GM19023 (cell line): Measurements from ENCODE around the gene PKHD1.

Experiments used
- ATAC-seq: cut with Tn5 transposase; IDR thresholded peaks from one replicate; pipeline ENCODE4 v1.9.1; 2021; ENCODE audit warnings: mild to moderate bottlenecking, moderate library complexity; ENCODE audit not compliant: unreplicated experiment

Gene PKHD1

GRCh38 chr6:52087498-52087999 lies at the start of gene PKHD1:
TSS of gene PKHD1 (minus strand) at chr6:52087613. CDS start at chr6:52084933, 2,680 bp downstream.
- ATAC-seq = no peak

GRCh38 chr6:52136934-52137467 lies 49.6 kb upstream of the PKHD1 start:
- ATAC-seq = no peak

GRCh38 chr6:52136055-52136454 lies 48.6 kb upstream of the PKHD1 start:
- ATAC-seq = no peak

GRCh38 chr6:52135217-52135616 lies 47.8 kb upstream of the PKHD1 start:
- no peak for ATAC-seq

- no peak for ATAC-seq
These were observed 46.6 kb upstream of the PKHD1 start for GRCh38 chr6:52134011-52134410.

GRCh38 chr6:52133324-52133723 lies 45.9 kb upstream of the PKHD1 start:
- no peak for ATAC-seq

- no peak for ATAC-seq
These were observed 44.9 kb upstream of the PKHD1 start for GRCh38 chr6:52132292-52132691.

GRCh38 chr6:52130440-52130839 lies 43.0 kb upstream of the PKHD1 start:
- no peak for ATAC-seq

GRCh38 chr6:52127957-52128356 lies 40.5 kb upstream of the PKHD1 start:
- no peak for ATAC-seq

GRCh38 chr6:52126231-52126630 lies 38.8 kb upstream of the PKHD1 start:
- ATAC-seq = no peak

- ATAC-seq = no peak
These were observed 38.2 kb upstream of the PKHD1 start for GRCh38 chr6:52125572-52125971.

- ATAC-seq = no peak
These were observed 37.7 kb upstream of the PKHD1 start for GRCh38 chr6:52125139-52125538.

GRCh38 chr6:52124126-52125121 lies 37.0 kb upstream of the PKHD1 start:
- no peak for ATAC-seq

- no peak for ATAC-seq
These were observed 35.8 kb upstream of the PKHD1 start for GRCh38 chr6:52123251-52123650.

- ATAC-seq = no peak
These were observed 29.9 kb upstream of the PKHD1 start for GRCh38 chr6:52117352-52117751.

- no peak for ATAC-seq
These were observed 29.2 kb upstream of the PKHD1 start for GRCh38 chr6:52116605-52116948.

GRCh38 chr6:52115891-52116604 lies 28.6 kb upstream of the PKHD1 start:
- no peak for ATAC-seq

- ATAC-seq = no peak
These were observed 27.8 kb upstream of the PKHD1 start for GRCh38 chr6:52115145-52115741.

GRCh38 chr6:52109171-52109571 lies 21.8 kb upstream of the PKHD1 start:
- ATAC-seq = no peak

GRCh38 chr6:52108128-52108527 lies 20.7 kb upstream of the PKHD1 start:
- ATAC-seq = no peak

- no peak for ATAC-seq
These were observed 19.6 kb upstream of the PKHD1 start for GRCh38 chr6:52106994-52107393.
